Pons (tissue), 1 donor: ENCODE results near the gene DHX38.
A peak's percentile ranks its signal among the peaks of the same experiment; 100 is the strongest.
"Not testable (repeated sequence)": the region's sequence is repeated elsewhere in the genome, so short reads cannot be mapped to it uniquely, and the experiment has no call there.

ENCODE experiments used
- DNase-seq: peaks from one replicate; pipeline ENCODE4 v3.0.0-alpha.2; 2016; ENCODE audit warnings: low spot score

Gene DHX38

GRCh38 chr16:72093448-72094265, at the start of gene DHX38, which contains the start of gene TXNL4B:
DHX38 (plus strand) TSS chr16:72093847; CDS start chr16:72096158, 2,311 bp downstream.
TXNL4B (minus strand) TSS chr16:72093620; CDS start chr16:72090749, 2,871 bp downstream.
- peak; percentile 100 for DNase-seq

GRCh38 chr16:72044296-72044695, 49.4 kb upstream of the DHX38 start:
- DNase-seq, result no peak

GRCh38 chr16:72044825-72045359, 48.8 kb upstream of the DHX38 start:
- no peak for DNase-seq

- no peak for DNase-seq
These were observed 44.5 kb upstream of the DHX38 start for GRCh38 chr16:72049110-72049509.

- no peak for DNase-seq
These were observed 42.7 kb upstream of the DHX38 start for GRCh38 chr16:72050769-72051464.

GRCh38 chr16:72051818-72052217, 41.8 kb upstream of the DHX38 start:
- DNase-seq, result no peak

- not testable (repeated sequence) for DNase-seq
These were observed 39.3 kb upstream of the DHX38 start, which contains the start of gene HP for GRCh38 chr16:72054254-72054847. HP (plus strand) TSS chr16:72054505; CDS start chr16:72054653, 148 bp downstream.

- no peak for DNase-seq
These were observed 37.7 kb upstream of the DHX38 start for GRCh38 chr16:72055911-72056310.

- not testable (repeated sequence) for DNase-seq
These were observed 36.3 kb upstream of the DHX38 start for GRCh38 chr16:72057313-72057712.

GRCh38 chr16:72059060-72059459, 34.6 kb upstream of the DHX38 start:
- not testable (repeated sequence) for DNase-seq

GRCh38 chr16:72060405-72060804, 33.2 kb upstream of the DHX38 start:
- no peak for DNase-seq

- no peak for DNase-seq
These were observed 32.1 kb upstream of the DHX38 start for GRCh38 chr16:72061564-72061963.

GRCh38 chr16:72064361-72064894, 29.2 kb upstream of the DHX38 start:
- DNase-seq, result no peak

- DNase-seq, result peak; percentile 77
These were observed 26.9 kb upstream of the DHX38 start for GRCh38 chr16:72066747-72067146.

- no peak for DNase-seq
These were observed 24.7 kb upstream of the DHX38 start for GRCh38 chr16:72068930-72069329.

GRCh38 chr16:72072514-72073342, 20.9 kb upstream of the DHX38 start:
- DNase-seq, result peak; percentile 73

- peak; percentile 75 for DNase-seq
These were observed 20.0 kb upstream of the DHX38 start for GRCh38 chr16:72073560-72074230.

GRCh38 chr16:72075067-72075466, 18.6 kb upstream of the DHX38 start:
- DNase-seq, result not testable (repeated sequence)

- DNase-seq, result not testable (repeated sequence)
These were observed 16.5 kb upstream of the DHX38 start for GRCh38 chr16:72076991-72077706.
